ENCODE results near the gene KRT14.

Gene KRT14

GRCh38 chr17:41538565-41538991 lies 48.1 kb downstream of the KRT14 start:
- H3K9me3 ChIP-seq (ENCODE audit: low read length) = no peaks in the 10 kb centered on the region
- H3K4me1 ChIP-seq (ENCODE audit: insufficient read depth, low read length) = no peaks in the 10 kb centered on the region
- H3K27me3 ChIP-seq (ENCODE audit: insufficient read depth, low read length) = peaks cover 6% of the 10 kb centered on the region
- no peak overlapping the region for H3K4me3 ChIP-seq (ENCODE audit: low read length)
- H3K36me3 ChIP-seq (ENCODE audit: insufficient read depth, low read length) = no peaks in the 10 kb centered on the region
- H2AFZ ChIP-seq (ENCODE audit: low read depth, low read length) = no peak overlapping the region

- no peaks in the 10 kb centered on the region for H3K4me1 ChIP-seq (ENCODE audit: insufficient read depth, low read length)
- no peak overlapping the region for H3K4me3 ChIP-seq (ENCODE audit: low read length)
- peaks cover 6% of the 10 kb centered on the region for H3K27me3 ChIP-seq (ENCODE audit: insufficient read depth, low read length)
- H3K36me3 ChIP-seq (ENCODE audit: insufficient read depth, low read length) = no peaks in the 10 kb centered on the region
- H3K9me3 ChIP-seq (ENCODE audit: low read length) = no peaks in the 10 kb centered on the region
- no peak overlapping the region for H2AFZ ChIP-seq (ENCODE audit: low read depth, low read length)
Measured at GRCh38 chr17:41537990-41538389, 48.7 kb downstream of the KRT14 start.

- H3K36me3 ChIP-seq (ENCODE audit: insufficient read depth, low read length) = no peaks in the 10 kb centered on the region
- H3K9me3 ChIP-seq (ENCODE audit: low read length) = no peaks in the 10 kb centered on the region
- no peak overlapping the region for H3K4me3 ChIP-seq (ENCODE audit: low read length)
- H3K4me1 ChIP-seq (ENCODE audit: insufficient read depth, low read length) = no peaks in the 10 kb centered on the region
- no peak overlapping the region for H2AFZ ChIP-seq (ENCODE audit: low read depth, low read length)
- peaks cover 6% of the 10 kb centered on the region for H3K27me3 ChIP-seq (ENCODE audit: insufficient read depth, low read length)
Measured at GRCh38 chr17:41537614-41537954, 49.1 kb downstream of the KRT14 start.

GRCh38 chr17:41536741-41537613 lies 49.7 kb downstream of the KRT14 start:
- no peaks in the 10 kb centered on the region for H3K4me1 ChIP-seq (ENCODE audit: insufficient read depth, low read length)
- H3K4me3 ChIP-seq (ENCODE audit: low read length) = no peak overlapping the region
- H3K27me3 ChIP-seq (ENCODE audit: insufficient read depth, low read length) = peaks cover 12% of the 10 kb centered on the region

GRCh38 chr17:41535764-41536481 lies 50.8 kb downstream of the KRT14 start:
- H3K9me3 ChIP-seq (ENCODE audit: low read length) = no peaks in the 10 kb centered on the region
- no peak overlapping the region for H3K4me3 ChIP-seq (ENCODE audit: low read length)
- H3K4me1 ChIP-seq (ENCODE audit: insufficient read depth, low read length) = no peaks in the 10 kb centered on the region
- no peak overlapping the region for H2AFZ ChIP-seq (ENCODE audit: low read depth, low read length)
- no peaks in the 10 kb centered on the region for H3K36me3 ChIP-seq (ENCODE audit: insufficient read depth, low read length)
- peaks cover 17% of the 10 kb centered on the region for H3K27me3 ChIP-seq (ENCODE audit: insufficient read depth, low read length)

More at GRCh38 chr17:41536741-41537613, 49.7 kb downstream of the KRT14 start:
- Histone ChIP-seq H3K36me3 (ENCODE audit: insufficient read depth, low read length) (no peaks in the 10 kb centered on the region), H3K9me3 (ENCODE audit: low read length) (no peaks in the 10 kb centered on the region), H2AFZ (ENCODE audit: low read depth, low read length) (no peak overlapping the region)

GRCh38 chr17:41534899-41535546 lies 51.7 kb downstream of the KRT14 start:
- no peaks in the 10 kb centered on the region for H3K36me3 ChIP-seq (ENCODE audit: insufficient read depth, low read length)
- H3K4me1 ChIP-seq (ENCODE audit: insufficient read depth, low read length) = no peaks in the 10 kb centered on the region
- H2AFZ ChIP-seq (ENCODE audit: low read depth, low read length) = no peak overlapping the region
- no peaks in the 10 kb centered on the region for H3K9me3 ChIP-seq (ENCODE audit: low read length)
- H3K4me3 ChIP-seq (ENCODE audit: low read length) = no peak overlapping the region
- peaks cover 26% of the 10 kb centered on the region for H3K27me3 ChIP-seq (ENCODE audit: insufficient read depth, low read length)

GRCh38 chr17:41533613-41534012 lies 53.1 kb downstream of the KRT14 start:
- H3K9me3 ChIP-seq (ENCODE audit: low read length) = no peaks in the 10 kb centered on the region

GRCh38 chr17:41532947-41533570 lies 53.6 kb downstream of the KRT14 start:
- Histone ChIP-seq H3K4me3 (ENCODE audit: low read length) (no peak overlapping the region), H3K36me3 (ENCODE audit: insufficient read depth, low read length) (no peaks in the 10 kb centered on the region), H3K27me3 (ENCODE audit: insufficient read depth, low read length) (peaks cover 43% of the 10 kb centered on the region), H2AFZ (ENCODE audit: low read depth, low read length) (no peak overlapping the region), H3K9me3 (ENCODE audit: low read length) (no peaks in the 10 kb centered on the region), H3K4me1 (ENCODE audit: insufficient read depth, low read length) (no peaks in the 10 kb centered on the region)

More at GRCh38 chr17:41533613-41534012, 53.1 kb downstream of the KRT14 start:
- H2AFZ ChIP-seq (ENCODE audit: low read depth, low read length) = no peak overlapping the region
- no peaks in the 10 kb centered on the region for H3K4me1 ChIP-seq (ENCODE audit: insufficient read depth, low read length)
- peaks cover 38% of the 10 kb centered on the region for H3K27me3 ChIP-seq (ENCODE audit: insufficient read depth, low read length)
- no peak overlapping the region for H3K4me3 ChIP-seq (ENCODE audit: low read length)
- no peaks in the 10 kb centered on the region for H3K36me3 ChIP-seq (ENCODE audit: insufficient read depth, low read length)
